Neural cell (in vitro differentiated cells): ENCODE results near the gene FHIT.

ENCODE experiments used
- EP300 ChIP-seq: fragments of 450-650 bp; conservative IDR thresholded peaks from 2 replicates; pipeline ENCODE4 v1.6.1; 2014; ENCODE audit warnings: antibody characterized with exemption, mild to moderate bottlenecking, moderate library complexity; ENCODE audit not compliant: poor library complexity, severe bottlenecking
- EZH2 ChIP-seq: fragments of 200-600, 300-800 bp; shearing (Covaris generic), sonication (generic); IDR thresholded peaks from 2 replicates; pipeline ENCODE4 v1.6.1; 2014; ENCODE audit warnings: antibody characterized with exemption, low read length, borderline replicate concordance, mild to moderate bottlenecking; ENCODE audit not compliant: insufficient read depth, poor library complexity, severe bottlenecking
- MXI1 ChIP-seq: fragments of 450-650 bp; conservative IDR thresholded peaks from 2 replicates; pipeline ENCODE4 v1.6.1; 2014; ENCODE audit warnings: antibody characterized with exemption, mild to moderate bottlenecking; ENCODE audit not compliant: poor library complexity, severe bottlenecking
- POLR2AphosphoS5 ChIP-seq: IDR thresholded peaks from 2 replicates; pipeline ENCODE4 v1.6.1; 2012
- RAD21 ChIP-seq: fragments of 450-650 bp; conservative IDR thresholded peaks from 2 replicates; pipeline ENCODE4 v1.6.1; 2014; ENCODE audit warnings: antibody characterized with exemption, mild to moderate bottlenecking, moderate library complexity
- SMC3 ChIP-seq: fragments of 450-650 bp; conservative IDR thresholded peaks from 2 replicates; pipeline ENCODE4 v1.6.1; 2014; ENCODE audit warnings: antibody characterized with exemption, mild to moderate bottlenecking, moderate library complexity; ENCODE audit not compliant: poor library complexity
- TAF1 ChIP-seq: IDR thresholded peaks from 2 replicates; pipeline ENCODE4 v1.6.1; 2012; ENCODE audit warnings: low read depth
- TF ChIP-seq, protein P1 (sequence below): fragments of 450-650 bp; IDR thresholded peaks from 2 replicates; pipeline ENCODE4 v1.5.1; 2014; ENCODE audit warnings: antibody characterized with exemption, mild to moderate bottlenecking, moderate library complexity; ENCODE audit not compliant: poor library complexity, severe bottlenecking
- TF ChIP-seq, protein P2 (sequence below): IDR thresholded peaks from 2 replicates; pipeline ENCODE4 v1.6.1; 2012; ENCODE audit warnings: borderline replicate concordance

DNA sequence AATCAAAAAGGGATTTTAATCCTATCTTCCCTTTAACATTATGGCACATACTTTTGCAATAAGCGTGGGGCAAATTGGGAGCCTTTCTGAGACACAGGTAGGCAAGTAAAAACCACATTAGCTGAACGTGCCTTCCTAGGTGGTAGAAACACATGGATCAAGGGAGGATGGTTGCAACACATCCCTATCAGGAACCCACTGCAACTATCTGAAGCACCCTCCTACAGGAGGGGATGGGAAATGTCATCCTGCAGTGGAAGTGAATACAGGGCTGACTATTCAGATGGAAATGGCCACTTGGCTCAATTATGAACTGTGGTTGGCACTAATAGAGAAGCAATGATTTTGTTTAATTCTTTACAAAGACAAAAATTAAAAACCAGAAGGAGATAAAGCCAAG is 826.3 kb downstream of the FHIT start:
- TF ChIP-seq, protein P1, sequence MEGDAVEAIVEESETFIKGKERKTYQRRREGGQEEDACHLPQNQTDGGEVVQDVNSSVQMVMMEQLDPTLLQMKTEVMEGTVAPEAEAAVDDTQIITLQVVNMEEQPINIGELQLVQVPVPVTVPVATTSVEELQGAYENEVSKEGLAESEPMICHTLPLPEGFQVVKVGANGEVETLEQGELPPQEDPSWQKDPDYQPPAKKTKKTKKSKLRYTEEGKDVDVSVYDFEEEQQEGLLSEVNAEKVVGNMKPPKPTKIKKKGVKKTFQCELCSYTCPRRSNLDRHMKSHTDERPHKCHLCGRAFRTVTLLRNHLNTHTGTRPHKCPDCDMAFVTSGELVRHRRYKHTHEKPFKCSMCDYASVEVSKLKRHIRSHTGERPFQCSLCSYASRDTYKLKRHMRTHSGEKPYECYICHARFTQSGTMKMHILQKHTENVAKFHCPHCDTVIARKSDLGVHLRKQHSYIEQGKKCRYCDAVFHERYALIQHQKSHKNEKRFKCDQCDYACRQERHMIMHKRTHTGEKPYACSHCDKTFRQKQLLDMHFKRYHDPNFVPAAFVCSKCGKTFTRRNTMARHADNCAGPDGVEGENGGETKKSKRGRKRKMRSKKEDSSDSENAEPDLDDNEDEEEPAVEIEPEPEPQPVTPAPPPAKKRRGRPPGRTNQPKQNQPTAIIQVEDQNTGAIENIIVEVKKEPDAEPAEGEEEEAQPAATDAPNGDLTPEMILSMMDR, result no peak
- TF ChIP-seq POLR2AphosphoS5, result no peak
- TF ChIP-seq, protein P2, sequence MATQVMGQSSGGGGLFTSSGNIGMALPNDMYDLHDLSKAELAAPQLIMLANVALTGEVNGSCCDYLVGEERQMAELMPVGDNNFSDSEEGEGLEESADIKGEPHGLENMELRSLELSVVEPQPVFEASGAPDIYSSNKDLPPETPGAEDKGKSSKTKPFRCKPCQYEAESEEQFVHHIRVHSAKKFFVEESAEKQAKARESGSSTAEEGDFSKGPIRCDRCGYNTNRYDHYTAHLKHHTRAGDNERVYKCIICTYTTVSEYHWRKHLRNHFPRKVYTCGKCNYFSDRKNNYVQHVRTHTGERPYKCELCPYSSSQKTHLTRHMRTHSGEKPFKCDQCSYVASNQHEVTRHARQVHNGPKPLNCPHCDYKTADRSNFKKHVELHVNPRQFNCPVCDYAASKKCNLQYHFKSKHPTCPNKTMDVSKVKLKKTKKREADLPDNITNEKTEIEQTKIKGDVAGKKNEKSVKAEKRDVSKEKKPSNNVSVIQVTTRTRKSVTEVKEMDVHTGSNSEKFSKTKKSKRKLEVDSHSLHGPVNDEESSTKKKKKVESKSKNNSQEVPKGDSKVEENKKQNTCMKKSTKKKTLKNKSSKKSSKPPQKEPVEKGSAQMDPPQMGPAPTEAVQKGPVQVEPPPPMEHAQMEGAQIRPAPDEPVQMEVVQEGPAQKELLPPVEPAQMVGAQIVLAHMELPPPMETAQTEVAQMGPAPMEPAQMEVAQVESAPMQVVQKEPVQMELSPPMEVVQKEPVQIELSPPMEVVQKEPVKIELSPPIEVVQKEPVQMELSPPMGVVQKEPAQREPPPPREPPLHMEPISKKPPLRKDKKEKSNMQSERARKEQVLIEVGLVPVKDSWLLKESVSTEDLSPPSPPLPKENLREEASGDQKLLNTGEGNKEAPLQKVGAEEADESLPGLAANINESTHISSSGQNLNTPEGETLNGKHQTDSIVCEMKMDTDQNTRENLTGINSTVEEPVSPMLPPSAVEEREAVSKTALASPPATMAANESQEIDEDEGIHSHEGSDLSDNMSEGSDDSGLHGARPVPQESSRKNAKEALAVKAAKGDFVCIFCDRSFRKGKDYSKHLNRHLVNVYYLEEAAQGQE, result no peak
- TF ChIP-seq EP300, result no peak
- no peak for TF ChIP-seq MXI1
- TF ChIP-seq EZH2, result no peak
- no peak for TF ChIP-seq TAF1
- TF ChIP-seq SMC3, result no peak
- TF ChIP-seq RAD21, result no peak
